HG03575 (cell line): ENCODE measurements around the gene DNAH1.

Source experiments
- ATAC-seq: cut with Tn5 transposase; IDR thresholded peaks from one replicate; pipeline ENCODE4 v1.9.1; 2021; ENCODE audit not compliant: unreplicated experiment, insufficient number of reproducible peaks, low FRiP score; ENCODE audit errors: extremely low read depth

DNAH1 gene

DNA sequence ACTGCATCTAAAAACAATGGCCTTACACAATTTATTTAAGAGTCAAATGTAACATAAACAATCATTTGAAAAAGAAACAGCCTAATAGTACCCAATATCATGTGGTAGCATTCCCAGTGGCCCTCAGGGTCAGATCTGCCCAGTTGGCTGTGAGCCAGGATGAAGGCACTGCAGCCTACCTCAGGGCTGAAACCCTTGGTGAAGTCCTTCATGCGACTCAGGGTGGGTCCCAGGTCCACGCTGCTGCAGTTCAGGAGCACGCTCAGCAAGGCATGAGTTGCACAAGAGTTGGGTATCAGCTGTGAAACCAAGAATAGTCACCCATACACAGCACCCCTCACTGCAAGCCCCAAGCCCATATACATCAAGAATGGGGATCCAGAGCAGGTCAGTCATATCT, 91.7 kb downstream of the DNAH1 start:
- no peak for ATAC-seq

DNA sequence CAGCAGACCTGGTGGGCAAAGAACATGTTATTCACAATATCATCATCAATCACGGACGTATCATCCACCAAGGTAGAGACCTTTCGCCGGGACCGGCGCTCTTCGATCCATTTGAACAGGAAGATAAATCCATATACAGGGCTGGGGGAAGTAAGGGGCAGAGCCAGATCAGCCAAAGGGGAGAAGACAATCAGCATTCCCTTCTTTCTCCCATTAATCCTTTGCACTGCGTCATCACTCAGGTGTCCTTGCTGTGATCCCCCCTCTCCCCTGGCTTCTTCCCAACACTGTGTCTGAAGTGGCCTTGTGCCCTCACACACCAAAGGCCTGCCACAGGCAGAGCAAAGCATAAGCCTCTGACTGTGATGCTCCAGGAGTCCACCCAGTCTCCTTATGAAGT, 92.3 kb downstream of the DNAH1 start:
- ATAC-seq = no peak

DNA sequence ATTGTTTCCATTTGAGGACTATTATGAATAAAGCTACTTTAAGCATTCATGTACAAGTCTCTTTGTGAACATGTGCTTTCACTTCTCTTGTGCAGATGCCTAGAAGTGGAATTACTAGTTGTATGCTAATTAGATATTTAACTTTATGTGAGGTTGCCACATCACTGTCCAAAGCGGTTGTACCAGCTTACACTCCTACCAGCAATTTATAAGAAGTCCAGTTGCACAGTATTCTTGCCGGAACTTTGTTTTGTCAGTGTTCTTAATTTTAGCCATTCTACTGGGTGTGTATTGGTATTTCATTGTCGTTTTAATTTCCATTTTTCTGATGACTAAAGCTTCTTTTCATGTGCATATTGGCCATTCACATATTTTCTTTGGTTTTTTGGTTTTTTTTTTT, 99.7 kb downstream of the DNAH1 start:
- no peak for ATAC-seq

DNA sequence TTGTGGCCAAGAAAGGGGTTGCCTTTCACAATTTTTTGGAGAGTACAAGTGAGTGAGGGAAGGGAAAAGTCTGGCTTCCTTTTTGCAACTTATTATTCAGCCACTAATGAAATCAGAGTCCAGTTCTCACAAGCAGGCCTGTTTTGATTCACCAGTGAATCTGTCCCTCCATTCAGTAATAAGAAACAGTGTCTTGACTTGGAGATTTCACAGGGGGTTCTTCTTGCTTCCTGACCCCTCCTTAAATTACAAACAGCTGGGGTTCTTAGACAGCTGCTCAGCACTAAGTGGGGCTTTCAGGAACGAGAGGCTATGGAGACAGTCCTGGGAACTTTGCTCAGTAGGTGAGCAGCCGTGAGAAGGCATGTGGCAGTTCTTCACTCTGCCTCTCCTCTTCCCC, 104.3 kb downstream of the DNAH1 start:
- no peak for ATAC-seq

DNA sequence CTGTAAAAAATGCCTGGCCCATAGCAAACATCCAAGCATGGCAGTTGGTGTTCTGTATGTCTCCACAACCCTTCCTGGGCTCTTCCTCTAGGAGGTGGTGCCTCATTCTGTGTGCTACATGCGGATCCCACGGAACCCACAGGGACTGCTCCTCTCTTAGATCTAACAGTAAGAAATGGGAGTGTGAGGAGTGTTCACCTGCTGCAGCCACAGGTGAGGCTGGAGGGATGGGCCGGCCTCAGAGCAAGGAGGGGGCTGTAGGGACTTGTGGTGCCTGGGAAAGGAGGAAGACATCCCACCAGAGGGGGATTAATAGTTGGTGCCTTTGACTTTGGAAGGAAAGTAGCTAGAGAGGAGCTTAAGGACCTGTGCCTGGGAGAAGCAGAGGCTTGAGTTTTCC, 106.5 kb downstream of the DNAH1 start:
- no peak for ATAC-seq

DNA sequence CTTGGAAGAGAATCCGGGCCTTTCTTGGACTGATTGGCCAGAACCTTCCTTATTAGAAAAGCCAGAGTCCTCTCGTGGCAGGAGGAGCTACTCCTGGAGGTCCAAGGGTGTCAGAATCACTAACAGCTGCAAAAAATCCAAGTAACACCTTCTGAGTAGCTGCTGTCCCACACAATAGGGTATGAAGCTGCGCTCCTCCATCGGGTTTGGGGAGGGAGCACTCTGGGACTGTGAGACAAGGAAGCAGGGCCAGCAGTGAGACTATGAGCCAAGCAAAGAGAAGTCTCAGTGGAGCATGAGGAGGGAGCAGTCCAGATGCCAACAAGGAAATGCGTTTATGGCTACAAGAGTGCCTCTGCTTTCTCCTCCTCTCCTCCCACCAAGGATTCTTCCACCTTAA, 107.1 kb downstream of the DNAH1 start:
- ATAC-seq = no peak

DNA sequence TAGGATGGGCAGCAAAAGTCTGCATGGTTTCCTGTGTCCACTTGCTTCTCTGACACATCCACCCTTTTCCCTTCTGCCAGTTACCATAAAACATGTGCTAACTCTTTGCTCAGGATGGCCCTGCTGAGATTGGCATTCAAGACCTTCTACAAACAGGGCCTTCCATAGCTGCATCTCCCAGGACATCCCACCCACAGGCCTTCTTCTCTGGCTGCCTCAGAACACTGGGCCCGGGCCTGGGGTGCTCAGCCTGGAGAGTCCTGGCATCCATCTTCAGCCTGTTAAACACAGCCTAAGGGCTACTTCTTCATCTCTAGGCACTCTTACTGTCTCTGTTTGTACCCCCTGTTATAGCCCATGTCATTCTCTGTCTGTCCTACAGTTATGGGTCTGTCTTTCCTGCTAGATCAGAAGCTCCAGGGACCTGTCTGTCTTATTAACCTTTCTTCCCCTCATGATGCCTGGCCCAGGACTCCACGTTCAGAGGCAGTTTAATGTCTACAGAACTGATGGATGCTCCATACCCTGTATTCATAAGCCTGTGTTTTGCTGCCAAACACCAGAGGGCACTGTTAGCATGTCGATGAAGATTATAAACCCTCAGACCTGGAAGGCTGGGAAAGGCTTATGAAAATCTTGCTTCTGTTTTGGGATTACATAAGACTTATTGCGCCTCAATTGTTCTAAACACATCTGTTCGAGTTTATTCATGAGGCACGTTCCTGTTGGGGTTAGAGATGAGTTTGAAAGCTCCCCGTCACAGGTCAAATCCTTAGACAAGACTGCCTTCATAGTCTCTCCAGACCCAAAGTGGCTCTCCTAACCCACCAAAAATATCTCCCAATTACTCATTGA, 112.3 kb downstream of the DNAH1 start:
- ATAC-seq = no peak

DNA sequence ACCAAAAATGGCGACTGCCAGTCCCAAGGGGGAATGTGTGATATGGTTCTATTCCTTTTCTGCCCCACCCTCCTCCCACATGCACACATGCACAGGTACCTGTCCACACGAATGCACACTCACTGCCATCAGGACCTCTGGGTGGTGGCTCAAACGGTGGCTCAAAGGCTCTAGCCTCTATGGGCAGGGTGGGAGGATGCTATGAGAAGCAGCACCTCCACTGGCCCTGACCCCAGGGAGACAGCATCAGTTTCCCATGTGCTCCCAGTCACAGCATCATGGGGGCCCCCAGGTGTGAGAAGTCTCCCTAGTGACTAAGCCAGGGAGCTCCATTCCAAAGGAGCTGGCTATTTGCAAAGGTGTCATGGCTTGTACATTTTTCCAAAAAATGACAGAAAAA, 112.9 kb downstream of the DNAH1 start:
- no peak for ATAC-seq

DNA sequence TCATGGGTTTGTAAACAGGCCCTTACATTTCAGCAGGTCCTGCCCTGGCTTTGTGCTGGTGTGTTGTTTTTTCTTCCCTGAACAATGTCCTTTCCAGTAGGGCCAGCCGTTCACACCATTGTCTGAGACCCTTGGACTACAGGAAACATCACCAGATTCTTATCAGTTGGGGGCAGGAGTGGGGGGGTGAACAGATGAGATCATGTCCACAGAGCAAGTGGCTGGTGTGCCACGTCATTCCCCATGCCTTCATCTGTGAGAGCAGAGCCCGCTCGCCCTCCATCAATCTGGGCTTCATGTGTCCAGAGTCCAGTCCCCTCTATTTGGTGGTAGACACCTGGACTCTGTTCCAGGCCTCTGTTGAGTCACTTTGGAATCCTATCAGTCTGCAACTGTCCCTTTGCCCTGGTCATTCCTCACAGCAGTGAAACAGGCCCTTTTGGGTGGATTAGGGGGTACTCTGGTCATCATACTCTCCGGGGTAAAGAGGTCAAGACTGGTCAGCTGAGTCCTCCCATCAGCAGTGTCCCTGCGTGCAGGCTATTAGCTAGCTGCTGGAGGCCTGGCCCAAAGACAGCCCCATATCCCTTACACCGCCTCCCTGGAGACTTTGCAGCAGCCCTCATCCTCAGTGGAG, 113.8 kb downstream of the DNAH1 start:
- ATAC-seq = no peak

DNA sequence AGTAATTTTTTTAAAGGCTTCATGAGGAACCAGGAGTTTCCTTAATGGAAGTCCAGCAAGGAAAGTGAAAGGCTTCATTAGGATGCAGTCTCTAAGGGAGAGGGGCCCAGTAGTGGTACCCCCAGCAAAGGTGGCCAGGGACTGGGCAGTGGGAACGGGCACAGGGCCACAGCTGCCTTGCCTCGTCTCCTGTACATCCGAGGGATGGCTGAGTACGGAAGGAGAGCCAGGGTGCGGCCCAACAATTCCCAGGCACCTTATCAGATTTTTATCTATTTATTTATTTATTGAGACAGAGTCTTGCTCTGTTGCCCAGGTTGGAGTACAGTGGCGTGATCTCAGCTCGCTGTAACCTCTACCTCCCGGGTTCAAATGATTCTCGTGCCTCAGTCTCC, 114.3 kb downstream of the DNAH1 start:
- ATAC-seq = no peak

DNA sequence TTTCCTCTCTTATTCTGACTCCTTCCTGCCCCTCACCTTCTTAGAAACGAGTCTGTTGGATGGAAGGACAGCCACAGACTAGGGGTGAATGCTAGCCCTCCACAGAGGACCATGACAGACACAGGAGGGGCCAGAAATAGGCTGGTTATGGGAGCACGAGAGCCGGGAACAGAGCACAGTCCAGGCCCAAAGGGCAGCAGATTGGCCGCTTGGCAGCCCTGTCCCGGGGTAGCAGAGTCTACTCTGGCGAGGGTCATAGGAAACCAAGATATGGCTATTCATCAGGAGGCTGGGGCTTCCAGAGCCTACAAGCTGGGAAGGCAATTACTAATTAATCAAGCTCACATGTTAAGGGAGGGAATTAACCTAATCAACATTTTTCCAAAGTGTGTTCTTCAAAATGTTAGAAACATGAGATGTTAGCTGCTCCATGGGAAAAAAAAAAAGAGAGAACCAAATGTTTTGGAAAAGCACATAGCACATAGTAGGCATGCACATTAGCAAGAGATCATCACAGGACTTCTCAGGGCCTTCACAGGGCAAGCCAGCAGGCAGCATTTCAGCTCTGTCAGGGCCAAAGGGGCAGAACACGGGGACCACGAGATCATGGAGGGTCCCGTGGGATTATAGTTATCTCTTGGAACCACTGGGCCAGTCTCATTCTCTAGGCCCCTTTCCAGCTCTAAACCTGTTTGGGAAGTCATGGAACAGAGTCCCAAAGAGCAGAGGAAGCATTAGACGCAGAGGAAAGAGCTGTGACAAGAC, 115.5 kb downstream of the DNAH1 start:
- ATAC-seq = no peak

DNA sequence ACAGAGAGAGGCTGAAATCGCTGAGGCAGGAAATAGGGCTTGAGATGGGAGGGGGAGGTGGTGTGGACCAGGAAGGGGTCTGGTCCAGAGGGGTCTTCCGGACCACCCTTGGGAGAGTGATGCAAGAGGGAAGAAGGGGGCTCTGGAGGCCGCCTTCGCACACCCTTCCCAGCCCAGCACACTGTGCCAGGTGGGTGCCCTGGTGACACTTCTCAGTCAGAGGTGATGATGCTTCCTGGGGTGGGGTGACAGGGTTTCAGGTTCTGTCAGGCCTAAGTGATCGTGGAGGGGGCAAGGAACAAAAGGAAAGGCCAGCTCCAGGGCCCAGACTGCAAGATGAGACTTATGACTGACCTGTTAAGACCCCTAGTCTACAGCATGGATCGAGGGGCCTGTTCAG, 116.1 kb downstream of the DNAH1 start:
- no peak for ATAC-seq

DNA sequence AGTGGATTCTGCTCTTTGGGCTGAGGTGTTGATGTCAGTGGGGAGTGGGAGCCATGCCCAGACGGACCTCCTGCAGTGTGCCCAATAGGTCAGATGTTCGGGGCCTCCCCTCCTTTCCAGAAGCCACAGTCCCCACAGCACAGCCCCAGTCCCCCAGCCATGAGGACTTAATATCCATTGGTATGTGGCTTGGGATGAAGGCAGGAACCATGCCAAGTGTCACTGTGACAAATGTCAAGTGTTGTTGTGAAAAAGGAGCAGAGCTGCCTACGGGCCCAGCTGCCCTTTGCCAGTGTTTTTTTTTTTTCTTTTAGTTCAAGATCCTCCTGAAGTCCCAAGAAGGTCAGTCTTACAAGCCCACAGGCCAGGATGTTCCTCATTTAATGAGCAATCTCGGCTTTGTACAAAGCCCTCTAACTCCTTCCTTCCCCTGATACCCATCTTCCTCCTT, 116.6 kb downstream of the DNAH1 start:
- ATAC-seq = no peak

DNA sequence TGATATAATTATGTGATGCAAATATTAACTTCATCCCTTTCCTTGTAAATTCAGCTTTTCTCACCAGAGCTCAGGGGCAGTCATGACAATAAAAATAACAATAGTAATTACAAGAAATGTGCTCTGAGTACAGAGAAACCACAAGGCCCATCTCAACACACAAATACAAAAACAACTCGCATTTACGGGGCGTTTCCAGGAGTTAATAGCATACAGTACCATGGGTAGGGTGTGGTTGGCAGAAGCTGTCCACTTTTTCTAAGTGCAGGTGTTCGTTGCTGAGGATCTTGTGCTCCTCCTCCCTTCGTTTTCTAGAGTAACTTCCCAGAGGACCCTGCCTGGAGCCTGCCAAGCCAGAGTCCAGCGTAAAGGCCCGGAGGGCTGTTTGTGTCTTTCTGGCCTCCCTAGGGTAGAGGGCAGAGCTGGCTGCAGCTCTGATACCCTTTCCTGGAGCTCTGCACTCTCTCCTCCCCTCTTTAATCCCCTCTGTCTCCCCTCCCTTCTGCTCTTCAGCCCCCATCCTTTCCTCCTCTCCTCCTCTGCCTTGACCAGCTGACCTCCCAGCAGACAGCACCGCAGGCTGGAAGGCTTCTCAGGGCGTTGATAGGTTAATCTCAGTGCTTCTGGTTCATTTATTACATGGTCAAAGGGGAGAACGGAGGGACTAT, 117.3 kb downstream of the DNAH1 start:
- no peak for ATAC-seq

DNA sequence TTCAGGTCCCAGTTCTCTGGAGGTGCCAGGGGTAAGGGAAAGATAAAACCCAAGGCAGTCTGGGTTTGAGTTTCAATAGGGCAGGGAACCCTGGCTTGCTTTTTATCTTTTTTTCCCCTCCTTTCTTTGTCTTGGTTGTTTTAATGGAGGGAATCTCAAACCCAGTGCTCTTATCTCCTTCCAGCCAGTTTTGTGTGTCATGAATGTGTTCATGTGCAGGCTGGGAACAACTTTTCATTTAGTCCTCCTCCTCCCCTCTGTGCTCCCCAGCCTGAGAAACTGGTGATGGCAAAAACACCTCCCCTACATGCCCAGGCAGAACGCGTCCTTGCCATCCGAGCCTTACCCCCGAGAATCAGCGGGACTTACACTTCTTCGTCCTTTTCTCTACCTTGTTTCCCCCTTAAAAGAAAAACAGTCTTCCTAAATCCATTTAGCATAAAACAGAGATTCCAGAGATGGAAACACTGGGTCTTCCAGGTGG, 117.9 kb downstream of the DNAH1 start:
- ATAC-seq = no peak

DNA sequence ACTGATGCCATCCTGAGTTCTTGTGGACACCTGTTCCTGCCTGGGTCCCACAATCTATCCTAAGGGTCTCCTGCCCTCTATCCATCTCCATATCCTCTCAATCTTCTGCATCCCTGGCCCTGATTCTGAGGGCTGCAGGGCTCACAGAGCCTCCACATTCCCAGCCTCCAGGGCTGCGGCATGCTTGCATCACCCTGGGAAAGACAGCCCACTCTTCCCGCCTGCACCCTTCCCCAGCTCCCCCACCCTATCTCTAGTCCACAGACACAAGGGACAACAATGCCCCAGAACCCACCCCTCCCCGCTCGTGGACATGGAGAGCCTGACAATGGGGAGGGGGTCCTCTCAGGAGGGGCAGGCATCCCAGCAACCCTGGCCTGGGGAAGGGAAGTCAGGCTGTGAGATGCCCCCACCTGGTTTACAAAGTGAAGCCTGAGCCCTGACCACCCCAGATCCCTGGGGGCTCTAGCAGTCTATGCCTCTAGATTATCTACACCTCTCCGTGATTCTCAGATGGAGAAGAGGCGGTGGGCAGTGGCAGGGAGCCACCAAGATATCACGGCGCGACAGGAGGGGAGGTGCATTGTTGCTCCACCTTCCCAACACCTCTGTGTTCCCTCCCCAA, 118.5 kb downstream of the DNAH1 start:
- ATAC-seq = no peak

DNA sequence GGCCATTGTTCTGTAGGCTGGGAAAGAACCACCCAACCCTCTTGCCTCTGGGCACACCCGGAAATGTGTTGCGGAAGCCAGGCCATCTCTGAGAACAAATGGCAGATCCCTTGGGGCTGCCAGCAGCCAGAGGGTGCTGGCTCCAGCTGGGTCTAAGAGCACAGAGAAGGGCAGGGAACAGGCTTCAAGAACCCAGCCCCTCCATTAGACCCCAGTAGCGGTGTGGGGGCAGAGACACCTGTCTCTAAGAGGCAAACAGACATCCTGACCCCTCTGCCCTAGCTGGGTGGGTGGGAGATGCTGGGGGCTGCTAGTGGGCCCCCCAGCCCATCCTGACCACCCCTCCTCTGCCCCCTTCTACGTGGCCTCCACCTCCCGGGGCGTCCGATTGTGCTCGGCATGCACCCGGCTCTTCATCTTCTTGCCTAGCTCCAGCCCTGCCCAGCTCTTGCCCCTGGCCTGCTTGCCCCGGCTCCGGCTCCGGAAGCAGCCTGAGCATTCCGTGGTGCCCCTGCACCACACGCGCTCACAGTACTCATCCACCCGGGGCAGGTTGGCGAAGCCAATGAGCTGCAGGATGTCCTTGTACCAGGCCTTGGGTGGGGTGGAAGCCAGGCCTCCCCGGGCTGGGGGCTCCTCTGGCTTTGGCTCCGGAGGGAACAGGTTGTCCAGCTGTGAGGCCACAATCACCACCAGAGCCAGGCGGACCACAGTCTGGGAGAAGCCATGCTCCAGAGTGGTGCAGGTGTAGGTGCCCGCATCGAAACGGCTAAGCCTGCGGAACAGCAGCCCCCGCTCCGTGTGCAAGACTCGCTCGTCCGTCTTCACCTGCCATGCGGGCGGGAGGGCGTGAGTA, 119.4 kb downstream of the DNAH1 start:
- ATAC-seq = no peak

DNA sequence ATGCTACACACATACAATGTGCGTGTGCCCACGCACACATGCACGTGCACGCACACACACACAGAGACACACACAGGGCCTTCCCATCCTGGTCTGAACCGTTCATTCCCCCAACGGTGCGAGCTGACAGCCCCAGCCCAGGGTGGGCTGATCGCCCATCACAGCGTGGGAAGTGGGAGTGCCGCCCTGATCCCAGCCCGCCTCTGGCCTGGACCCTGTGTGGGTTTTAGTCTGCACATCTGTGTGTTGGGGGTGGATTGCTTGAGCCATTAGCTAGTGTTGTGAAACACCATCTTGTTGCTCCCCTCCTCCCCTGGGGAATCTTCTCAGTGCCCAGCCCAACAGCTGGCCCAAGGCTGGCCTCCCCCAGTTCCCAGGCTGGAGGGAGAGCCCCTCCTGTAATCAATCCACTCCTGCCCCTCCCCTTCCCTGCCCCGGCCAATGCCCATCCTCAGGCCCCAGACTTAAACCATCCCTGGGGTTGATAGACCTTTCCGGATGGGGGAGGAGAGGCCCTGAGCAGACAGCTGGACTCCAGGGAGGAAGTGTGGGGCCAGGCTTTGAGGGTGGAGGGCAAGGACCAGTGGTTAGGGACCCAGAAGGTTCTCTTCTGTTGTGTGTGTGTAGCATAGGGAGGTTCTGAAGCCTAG, 120.5 kb downstream of the DNAH1 start:
- no peak for ATAC-seq
